K562 (cell line): ENCODE results near the gene SCGB3A2. TPM values are rescaled to one million over a fixed set of nuclear protein-coding genes. Genes with fewer than 3 reads are reported as not detected.

Source experiments
- ATAC-seq: fragments of 200-7000 bp; cut with Tn5 transposase; 3 replicates; pipeline ENCODE4 v1.9.1; 2020; ENCODE audit warnings: moderate library complexity
- BruUV-seq: library from RNA; stranded (reverse); fragments of 400-500 nt; replicated peaks from 2 replicates; lab custom pipeline; 2021; lab: Mats Ljungman, UMichigan
- CTCF ChIA-PET: fragments of 300-600 bp; formaldehyde crosslinking; extraction: SDS; loops from one replicate; lab custom pipeline; 2021; ENCODE audit warnings: low intra/inter-chr PET ratio; lab: Yijun Ruan, JAX
- POLR2A ChIA-PET: fragments of 300-600, 350-650 bp; sonication (Branson Sonifier 250); formaldehyde crosslinking; extraction: SDS; loops from one replicate; lab custom pipeline; 2021; ENCODE audit warnings: antibody characterized with exemption, inconsistent platforms; lab: Yijun Ruan, JAX
- DNase-seq, 4 experiments: peaks; one replicate each; pipeline versions ENCODE4 v3.0.0 to v3.0.0-alpha.2; 2011 to 2018; ENCODE audit warnings: low spot score in 3 of 4, mixed read lengths in 3 of 4; ENCODE audit errors: extremely low read depth in 1 of 4
- FAIRE-seq: peaks from 2 replicates; lab custom pipeline; 2011; peaks lifted over from hg19 to GRCh38; lab: Jason Lieb, UNC
- H2AFZ ChIP-seq: 2 replicates; pipeline ENCODE4 v1.6.0; 2011; ENCODE audit warnings: low read depth, low read length, control low read depth, inconsistent platforms
- H3K27ac ChIP-seq: fragments of 200-600 bp; 3 replicates; pipeline ENCODE4 v1.8.0; 2011; ENCODE audit warnings: low read depth, mild to moderate bottlenecking, control low read depth, inconsistent platforms, low read length, moderate library complexity, mixed read lengths; ENCODE audit errors: extremely low read depth
- H3K27me3 ChIP-seq, 2 experiments: fragments of 300-600 bp in 1 of 2; 2 replicates in 1 of 2; 3 replicates in 1 of 2; pipeline versions ENCODE4 v1.6.0 to v1.8.0; 2011; ENCODE audit warnings: inconsistent platforms in 2 of 2, low read length in 2 of 2, mild to moderate bottlenecking in 1 of 2, mixed read lengths in 1 of 2, moderate library complexity in 1 of 2; ENCODE audit not compliant: control insufficient read depth in 2 of 2, insufficient read depth in 2 of 2
- H3K36me3 ChIP-seq: fragments of 300-600 bp; 3 replicates; pipeline ENCODE4 v1.8.0; 2011; ENCODE audit warnings: mild to moderate bottlenecking, low read length, inconsistent platforms; ENCODE audit not compliant: control insufficient read depth, insufficient read depth
- H3K4me1 ChIP-seq, 2 experiments: fragments of 200-600 bp in 1 of 2; replicated peaks in 1 of 2; 2 replicates in 1 of 2; 3 replicates in 1 of 2; pipeline versions ENCODE4 v1.5.1 to v1.8.0; 2011; ENCODE audit warnings: inconsistent platforms in 2 of 2, low read length in 2 of 2, mild to moderate bottlenecking in 1 of 2, mixed read lengths in 1 of 2, moderate library complexity in 1 of 2; ENCODE audit not compliant: control insufficient read depth in 2 of 2, insufficient read depth in 2 of 2
- H3K4me2 ChIP-seq: 2 replicates; pipeline ENCODE4 v1.6.1; 2011; ENCODE audit warnings: low read length, control low read depth, inconsistent platforms, mixed read lengths; ENCODE audit not compliant: insufficient read depth
- H3K4me3 ChIP-seq: fragments of 200-600 bp; sonication (generic), shearing (Covaris generic); 2 replicates; pipeline ENCODE4 v1.5.1; 2016; ENCODE audit warnings: control low read depth, inconsistent platforms
- H3K79me2 ChIP-seq: fragments of 200-600 bp; 3 replicates; pipeline ENCODE4 v1.8.0; 2011; ENCODE audit warnings: low read length, inconsistent platforms; ENCODE audit not compliant: control insufficient read depth, insufficient read depth
- H3K9ac ChIP-seq, 2 experiments: 2 replicates each; pipeline versions ENCODE4 v1.6.0 to v1.6.1; 2011; ENCODE audit warnings: low read depth in 2 of 2, low read length in 2 of 2, control low read depth in 1 of 2, inconsistent platforms in 1 of 2, mild to moderate bottlenecking in 1 of 2, mixed read lengths in 1 of 2; ENCODE audit not compliant: insufficient read depth in 1 of 2
- H3K9me1 ChIP-seq: one replicate; pipeline ENCODE4 v1.6.0; 2011; ENCODE audit warnings: inconsistent platforms, mild to moderate bottlenecking, low read length, moderate library complexity; ENCODE audit not compliant: control insufficient read depth, insufficient read depth
- H3K9me3 ChIP-seq: replicated peaks from 2 replicates; pipeline ENCODE4 v1.5.1; 2011; ENCODE audit warnings: low read depth, low read length, inconsistent platforms; ENCODE audit not compliant: control insufficient read depth, insufficient read depth
- H4K20me1 ChIP-seq: replicated peaks from 2 replicates; pipeline ENCODE4 v1.6.1; 2011; ENCODE audit warnings: low read length, inconsistent platforms, mixed read lengths; ENCODE audit not compliant: control insufficient read depth, insufficient read depth
- BCOR ChIP-seq: fragments of 450-650 bp; IDR thresholded peaks from 2 replicates; pipeline ENCODE4 v1.6.1; 2016
- CTBP1 ChIP-seq: fragments of 450-650 bp; IDR thresholded peaks from 2 replicates; pipeline ENCODE4 v1.6.1; 2016; ENCODE audit warnings: borderline replicate concordance
- FOXJ3 ChIP-seq: sonication (generic); formaldehyde crosslinking; IDR thresholded peaks from 2 replicates; pipeline ENCODE4 v1.4.0; 2020; ENCODE audit warnings: mild to moderate bottlenecking, missing genetic modification reagents
- GABPB1 ChIP-seq: sonication (generic); formaldehyde crosslinking; IDR thresholded peaks from 2 replicates; pipeline ENCODE4 v1.8.0; 2022; ENCODE audit warnings: mild to moderate bottlenecking, missing genetic modification reagents
- L3MBTL2 ChIP-seq: fragments of 450-650 bp; IDR thresholded peaks from 2 replicates; pipeline ENCODE4 v1.6.1; 2016; ENCODE audit warnings: mild to moderate bottlenecking, moderate library complexity
- MCM5 ChIP-seq: fragments of 450-650 bp; IDR thresholded peaks from 2 replicates; pipeline ENCODE4 v1.6.1; 2016; ENCODE audit warnings: low read depth
- MEF2D ChIP-seq: conservative IDR thresholded peaks from 2 replicates; pipeline ENCODE4 v1.6.1; 2016; ENCODE audit warnings: low read depth, missing genetic modification characterization, missing compliant biosample characterization
- NFE2 ChIP-seq: IDR thresholded peaks from 2 replicates; pipeline ENCODE4 v1.6.1; 2014; ENCODE audit warnings: antibody characterized with exemption, low read depth
- NR1H2 ChIP-seq: sonication (generic); formaldehyde crosslinking; IDR thresholded peaks from 2 replicates; pipeline ENCODE4 v1.4.0; 2020; ENCODE audit warnings: mild to moderate bottlenecking, missing genetic modification reagents
- PRDM10 ChIP-seq: fragments of 450-650 bp; IDR thresholded peaks from 2 replicates; pipeline ENCODE4 v1.6.1; 2018; ENCODE audit not compliant: partially characterized antibody
- RBM17 ChIP-seq: fragments of 200-400 bp; formaldehyde crosslinking; IDR thresholded peaks from 2 replicates; pipeline ENCODE4 v1.6.1; 2017; ENCODE audit warnings: low read depth, mild to moderate bottlenecking, low read length, borderline replicate concordance
- SREBF2 ChIP-seq: sonication (generic); formaldehyde crosslinking; IDR thresholded peaks from 2 replicates; pipeline ENCODE4 v1.4.0; 2020; ENCODE audit warnings: mild to moderate bottlenecking, missing genetic modification reagents
- TBP ChIP-seq: optimal IDR thresholded peaks from 2 replicates; pipeline ENCODE3; 2011; ENCODE audit warnings: low read depth, low read length, improper control_type of control experiment
- TOE1 ChIP-seq, 2 experiments: fragments of 450-650 bp in 1 of 2; sonication (generic) in 1 of 2; formaldehyde crosslinking in 1 of 2; IDR thresholded peaks; 2 replicates each; pipeline versions ENCODE4 v1.7.1 to v1.8.0; 2016 to 2022; ENCODE audit warnings: borderline replicate concordance in 2 of 2, mild to moderate bottlenecking in 2 of 2, antibody characterized with exemption in 1 of 2, inconsistent platforms in 1 of 2, low read depth in 1 of 2, missing genetic modification reagents in 1 of 2, moderate library complexity in 1 of 2
- YBX1 ChIP-seq: fragments of 450-650 bp; IDR thresholded peaks from 2 replicates; pipeline ENCODE4 v1.7.1; 2016; ENCODE audit warnings: mild to moderate bottlenecking
- ZFP30 ChIP-seq: fragments of 250-450 bp; sonication (Bioruptor Pico); IDR thresholded peaks from 2 replicates; pipeline ENCODE4 v1.8.0; 2022; ENCODE audit warnings: moderate library complexity, mild to moderate bottlenecking, inconsistent platforms, borderline replicate concordance
- WGBS: fragments of 100-300 bp; shearing (Covaris generic); methylation state at CpG from one replicate; pipeline ENCODE4 v1.1.6; 2016; ENCODE audit warnings: low coverage, mixed read lengths; ENCODE audit not compliant: insufficient coverage; ENCODE audit errors: missing lambda C conversion rate; 5-methylcytosine and 5-hydroxymethylcytosine counted together
- in situ Hi-C: fragments of 300-500 bp; cut with MboI; formaldehyde crosslinking; loops from 4 replicates; pipeline ENCODE4 v1.15.0; 2018; ENCODE audit warnings: inconsistent platforms, mixed read lengths
- intact Hi-C: fragments of 100-400 bp; cut with micrococcal nuclease; formaldehyde crosslinking; loops from 2 replicates; pipeline ENCODE4 v1.14.2; 2022
- polyA plus RNA-seq, 8 experiments: library from polyadenylated mRNA; depleted of rRNA in 4 of 8; stranded (reverse) in 5 of 8; unstranded in 3 of 8; fragments of >200 nt; fragmentation: Nextera tagmentation in 2 of 8; fragmentation: Illumina TruSeq in 1 of 8; extraction: Ambion mirVana in 2 of 8; extraction: Trizol in 1 of 8; gene quantifications; 2 replicates each; pipeline versions ENCODE4 v1.2.1 to v1.2.3, GENCODE V29; 2011 to 2014; ENCODE audit warnings: inconsistent platforms in 1 of 8, missing spikeins in 1 of 8
- total RNA-seq, 7 experiments: library from RNA; depleted of rRNA in 6 of 7; stranded (reverse); fragments of >200 nt in 6 of 7; fragmentation: Illumina TruSeq in 2 of 7; extraction: Trizol in 2 of 7; gene quantifications; 2 replicates each; pipeline versions ENCODE4 v1.2.1 to v1.2.3, GENCODE V29; 2011 to 2021; ENCODE audit warnings: low replicate concordance in 1 of 7

Gene SCGB3A2
- total and polyA plus RNA-seq, 9 of the 15 experiments (the other 6 are each of a cell fraction or from before 2014, with no cell fraction given), result 0.35 TPM; not detected in 8

- TF ChIP-seq NR1H2 (CRISPR knock-in tag), result no peak
- TF ChIP-seq TOE1 (IDR thresholded peaks at IDR 0.05; ENCODE audit: borderline replicate concordance), result no peak
- TF ChIP-seq TOE1 (CRISPR knock-in tag; IDR thresholded peaks at IDR 0.05; ENCODE audit: borderline replicate concordance, low read depth), result no peak
- TF ChIP-seq CTBP1, result no peak
- TF ChIP-seq GABPB1 (CRISPR knock-in tag), result no peak
- no peak for TF ChIP-seq NFE2
These were observed 40.4 kb downstream of the SCGB3A2 start (continued) for GRCh38 chr5:147918899-147919298.

- H3K9ac ChIP-seq, result no peak overlapping the region
- TF ChIP-seq MEF2D (tag) (no peak), YBX1 (no peak), RBM17 (no peak), MCM5 (no peak), BCOR (no peak), FOXJ3 (CRISPR knock-in tag) (no peak), L3MBTL2 (no peak), PRDM10 (no peak), ZFP30 (CRISPR knock-in tag) (no peak), SREBF2 (no peak), TBP (no peak)
- in situ Hi-C loops, result no loop called here
- intact Hi-C loops, result no loop called here
- H4K20me1 ChIP-seq, result no peaks in the 10 kb centered on the region
- no peak for DNase-seq
- H2AFZ ChIP-seq, result no peak overlapping the region
- H3K27ac ChIP-seq, result no peak overlapping the region
- FAIRE-seq, result no peak
- H3K27me3 ChIP-seq, result no peaks in the 10 kb centered on the region
- 0% methylated on average over 4 of the region's 4 CpGs for whole genome bisulfite sequencing
- POLR2A ChIA-PET, result no interaction called here
- ATAC-seq, result no peak
- H3K9me1 ChIP-seq, result no peaks in the 10 kb centered on the region
- CTCF ChIA-PET, result no interaction called here
- H3K79me2 ChIP-seq, result no peaks in the 10 kb centered on the region
- no peaks in the 10 kb centered on the region for H3K36me3 ChIP-seq
- no TSS peak for BruUV-seq
- no peaks in the 10 kb centered on the region for H3K9me3 ChIP-seq
- H3K4me1 ChIP-seq, result no peaks in the 10 kb centered on the region
- no peak overlapping the region for H3K4me3 ChIP-seq
- no peak overlapping the region for H3K4me2 ChIP-seq
These were observed 42.0 kb downstream of the SCGB3A2 start for GRCh38 chr5:147920420-147921030.
